HepG2 (cell line): Measurements from ENCODE around the gene CABP4. TPM values are rescaled to one million over a fixed set of nuclear protein-coding genes. Genes with fewer than 3 reads are reported as not detected.
A peak's percentile ranks its signal among the peaks of the same experiment; 100 is the strongest.

Source experiments
- CBX2 ChIP-seq, 2 experiments: fragments of 200-600 bp in 1 of 2; sonication (generic); formaldehyde crosslinking in 1 of 2; IDR thresholded peaks; 2 replicates each; pipeline versions ENCODE4 v1.7.0 to v1.8.1; 2018 to 2022; ENCODE audit warnings: low read depth in 2 of 2, low read length in 1 of 2, mild to moderate bottlenecking in 1 of 2, missing genetic modification reagents in 1 of 2
- MAFK ChIP-seq, 2 experiments: IDR thresholded peaks in 1 of 2; conservative IDR thresholded peaks in 1 of 2; 2 replicates each; pipeline ENCODE4 v1.6.1; 2011; ENCODE audit warnings: improper control_type of control experiment in 2 of 2, low read length in 2 of 2
- MEF2D ChIP-seq: sonication (generic); formaldehyde crosslinking; IDR thresholded peaks from 2 replicates; pipeline ENCODE4 v1.5.1; 2020; ENCODE audit warnings: mild to moderate bottlenecking, missing genetic modification reagents
- NFYB ChIP-seq: sonication (generic); formaldehyde crosslinking; IDR thresholded peaks from 2 replicates; pipeline ENCODE4 v1.4.0; 2020; ENCODE audit warnings: missing genetic modification reagents
- RAD21 ChIP-seq: fragments of 450-650 bp; formaldehyde crosslinking; IDR thresholded peaks from 2 replicates; pipeline ENCODE4 v1.5.0; 2020; ENCODE audit warnings: mild to moderate bottlenecking
- SRY ChIP-seq: sonication (generic); formaldehyde crosslinking; IDR thresholded peaks from 2 replicates; pipeline ENCODE4 v1.8.0; 2022; ENCODE audit warnings: mild to moderate bottlenecking, missing genetic modification reagents
- SYNCRIP ChIP-seq: fragments of 200-400 bp; formaldehyde crosslinking; IDR thresholded peaks from 2 replicates; pipeline ENCODE4 v1.6.1; 2018; ENCODE audit warnings: mild to moderate bottlenecking, low read depth, low read length; ENCODE audit not compliant: insufficient read depth
- ZFP37 ChIP-seq: sonication (generic); formaldehyde crosslinking; IDR thresholded peaks from 2 replicates; pipeline ENCODE4 v1.4.0; 2020; ENCODE audit warnings: missing genetic modification reagents, borderline replicate concordance
- ZNF205 ChIP-seq: IDR thresholded peaks from 2 replicates; pipeline ENCODE4 v1.6.1; 2018; ENCODE audit warnings: missing biosample characterization, missing genetic modification reagents
- polyA plus RNA-seq, 8 experiments: library from polyadenylated mRNA; depleted of rRNA in 3 of 8; stranded (reverse) in 7 of 8; unstranded in 1 of 8; fragments of >200 nt; fragmentation: Illumina TruSeq in 4 of 8; extraction: Trizol in 4 of 8; gene quantifications; 2 replicates each; pipeline versions ENCODE4 v1.2.1 to v1.2.3, GENCODE V29; 2011 to 2016; ENCODE audit warnings: low read depth in 4 of 8, missing spikeins in 1 of 8, mixed read lengths in 1 of 8; ENCODE audit not compliant: insufficient read depth in 1 of 8
- total RNA-seq, 5 experiments: library from RNA; depleted of rRNA; stranded (reverse); fragments of >200 nt; fragmentation: Illumina TruSeq; extraction: Trizol; gene quantifications; 2 replicates each; pipeline ENCODE4 v1.2.3, GENCODE V29; 2016; ENCODE audit warnings: low read depth in 1 of 5
- TF ChIP-seq, protein P1 (sequence below): sonication (generic); formaldehyde crosslinking; IDR thresholded peaks from 2 replicates; pipeline ENCODE4 v1.8.0; 2022; ENCODE audit warnings: low read depth, missing genetic modification reagents
- TF ChIP-seq, protein P2 (sequence below): sonication (generic); formaldehyde crosslinking; IDR thresholded peaks from 2 replicates; pipeline ENCODE4 v1.4.0; 2020; ENCODE audit warnings: mild to moderate bottlenecking, missing genetic modification reagents
- TF ChIP-seq, protein P3 (sequence below): sonication (generic); formaldehyde crosslinking; IDR thresholded peaks from 2 replicates; pipeline ENCODE4 v1.8.0; 2022; ENCODE audit warnings: mild to moderate bottlenecking, missing genetic modification reagents, moderate library complexity
- TF ChIP-seq, protein P4 (sequence below): sonication (generic); formaldehyde crosslinking; IDR thresholded peaks from 2 replicates; pipeline ENCODE4 v1.8.1; 2023; ENCODE audit warnings: mild to moderate bottlenecking, inconsistent platforms, moderate library complexity, missing genetic modification reagents, borderline replicate concordance
- TF ChIP-seq, protein P5 (sequence below): fragments of 450-650 bp; IDR thresholded peaks from 2 replicates; pipeline ENCODE4 v1.6.1; 2017
- TF ChIP-seq, protein P6 (sequence below): sonication (generic); formaldehyde crosslinking; IDR thresholded peaks from 2 replicates; pipeline ENCODE4 v1.8.0; 2022; ENCODE audit warnings: mild to moderate bottlenecking, missing genetic modification reagents, moderate library complexity

The CABP4 gene
- total and polyA plus RNA-seq, 2 of the 13 experiments (the other 11 are each of a cell fraction or from before 2014, with no cell fraction given), result not detected

DNA sequence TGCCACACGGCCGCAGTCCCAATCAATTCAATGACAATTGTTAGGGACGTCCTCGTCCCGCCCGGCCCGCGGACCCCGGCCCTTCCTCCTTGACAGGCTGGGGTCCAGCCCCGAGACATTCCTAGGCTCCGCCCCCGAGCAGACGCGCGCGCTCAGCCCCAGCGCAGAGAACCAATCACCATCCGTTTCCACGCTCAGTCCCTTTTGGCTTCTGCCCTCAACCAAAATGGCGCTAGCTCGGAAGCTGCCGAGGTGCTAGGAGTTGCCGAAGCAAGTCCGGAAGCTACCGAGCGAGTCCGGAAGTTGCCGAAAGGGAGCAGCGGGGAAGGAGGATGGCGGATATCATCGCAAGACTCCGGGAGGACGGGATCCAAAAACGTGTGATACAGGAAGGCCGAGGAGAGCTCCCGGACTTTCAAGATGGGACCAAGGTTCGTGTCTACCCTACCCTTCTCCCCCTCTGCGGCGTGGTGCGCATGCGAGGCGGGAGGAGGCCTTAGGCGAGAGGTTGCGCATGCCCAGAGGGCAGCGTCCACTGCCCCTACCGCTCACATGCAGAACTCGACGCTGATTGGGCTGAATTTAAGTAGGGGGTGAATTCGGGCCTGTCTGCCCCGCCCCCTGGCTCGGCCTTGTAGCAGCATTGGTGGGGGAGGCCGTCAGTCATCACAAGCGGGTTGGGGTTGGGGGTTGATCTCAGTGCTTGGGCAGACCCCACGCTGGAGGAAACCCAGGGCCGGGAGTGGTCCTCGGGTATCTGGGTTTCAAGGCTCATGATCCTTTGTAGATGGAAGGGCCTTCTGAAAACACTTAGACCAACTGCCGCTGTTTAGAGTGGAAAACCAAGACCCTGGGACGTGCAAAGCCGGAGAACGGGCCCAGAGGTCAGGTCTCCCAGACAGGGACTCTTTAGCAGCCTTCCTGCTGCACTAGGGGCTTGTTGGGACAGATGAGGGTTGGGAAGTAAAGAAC lies 28.0 kb downstream of the CABP4 start, which contains the start of gene AIP (continued):
- TF ChIP-seq, protein P1, sequence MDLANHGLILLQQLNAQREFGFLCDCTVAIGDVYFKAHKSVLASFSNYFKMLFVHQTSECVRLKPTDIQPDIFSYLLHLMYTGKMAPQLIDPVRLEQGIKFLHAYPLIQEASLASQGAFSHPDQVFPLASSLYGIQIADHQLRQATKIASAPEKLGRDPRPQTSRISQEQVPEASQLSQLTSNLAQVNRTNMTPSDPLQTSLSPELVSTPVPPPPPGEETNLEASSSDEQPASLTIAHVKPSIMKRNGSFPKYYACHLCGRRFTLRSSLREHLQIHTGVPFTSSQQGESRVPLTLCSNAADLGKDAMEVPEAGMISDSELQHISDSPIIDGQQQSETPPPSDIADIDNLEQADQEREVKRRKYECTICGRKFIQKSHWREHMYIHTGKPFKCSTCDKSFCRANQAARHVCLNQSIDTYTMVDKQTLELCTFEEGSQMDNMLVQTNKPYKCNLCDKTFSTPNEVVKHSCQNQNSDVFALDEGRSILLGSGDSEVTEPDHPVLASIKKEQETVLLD, result 0 out of 2 replicates have a peak, but pooled peaks have one; percentile 58
- no peak for TF ChIP-seq CBX2 (IDR thresholded peaks at IDR 0.05; ENCODE audit: low read depth, low read length)
- TF ChIP-seq CBX2 (CRISPR knock-in tag; IDR thresholded peaks at IDR 0.05; ENCODE audit: low read depth), result no peak
- peak; percentile 98 for TF ChIP-seq SRY (CRISPR knock-in tag)
- TF ChIP-seq SYNCRIP, result no peak
- no peak for TF ChIP-seq MAFK (conservative IDR thresholded peaks at IDR 0.05 in 1 of 2, IDR thresholded peaks at IDR 0.05 in 1 of 2; ENCODE audit: low read length in 2 of 2)
- TF ChIP-seq, protein P2, sequence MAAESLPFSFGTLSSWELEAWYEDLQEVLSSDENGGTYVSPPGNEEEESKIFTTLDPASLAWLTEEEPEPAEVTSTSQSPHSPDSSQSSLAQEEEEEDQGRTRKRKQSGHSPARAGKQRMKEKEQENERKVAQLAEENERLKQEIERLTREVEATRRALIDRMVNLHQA (CRISPR knock-in tag), result 0 out of 2 replicates have a peak, but pooled peaks have one; percentile 78
- TF ChIP-seq, protein P3, sequence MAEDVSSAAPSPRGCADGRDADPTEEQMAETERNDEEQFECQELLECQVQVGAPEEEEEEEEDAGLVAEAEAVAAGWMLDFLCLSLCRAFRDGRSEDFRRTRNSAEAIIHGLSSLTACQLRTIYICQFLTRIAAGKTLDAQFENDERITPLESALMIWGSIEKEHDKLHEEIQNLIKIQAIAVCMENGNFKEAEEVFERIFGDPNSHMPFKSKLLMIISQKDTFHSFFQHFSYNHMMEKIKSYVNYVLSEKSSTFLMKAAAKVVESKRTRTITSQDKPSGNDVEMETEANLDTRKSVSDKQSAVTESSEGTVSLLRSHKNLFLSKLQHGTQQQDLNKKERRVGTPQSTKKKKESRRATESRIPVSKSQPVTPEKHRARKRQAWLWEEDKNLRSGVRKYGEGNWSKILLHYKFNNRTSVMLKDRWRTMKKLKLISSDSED (CRISPR knock-in tag), result no peak
- TF ChIP-seq, protein P4, sequence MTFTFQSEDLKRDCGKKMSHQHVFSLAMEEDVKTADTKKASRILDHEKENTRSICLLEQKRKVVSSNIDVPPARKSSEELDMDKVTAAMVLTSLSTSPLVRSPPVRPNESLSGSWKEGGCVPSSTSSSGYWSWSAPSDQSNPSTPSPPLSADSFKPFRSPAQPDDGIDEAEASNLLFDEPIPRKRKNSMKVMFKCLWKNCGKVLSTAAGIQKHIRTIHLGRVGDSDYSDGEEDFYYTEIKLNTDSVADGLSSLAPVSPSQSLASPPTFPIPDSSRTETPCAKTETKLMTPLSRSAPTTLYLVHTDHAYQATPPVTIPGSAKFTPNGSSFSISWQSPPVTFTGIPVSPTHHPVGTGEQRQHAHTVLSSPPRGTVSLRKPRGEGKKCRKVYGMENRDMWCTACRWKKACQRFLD (CRISPR knock-in tag), result peak; percentile 99
- TF ChIP-seq, protein P5, sequence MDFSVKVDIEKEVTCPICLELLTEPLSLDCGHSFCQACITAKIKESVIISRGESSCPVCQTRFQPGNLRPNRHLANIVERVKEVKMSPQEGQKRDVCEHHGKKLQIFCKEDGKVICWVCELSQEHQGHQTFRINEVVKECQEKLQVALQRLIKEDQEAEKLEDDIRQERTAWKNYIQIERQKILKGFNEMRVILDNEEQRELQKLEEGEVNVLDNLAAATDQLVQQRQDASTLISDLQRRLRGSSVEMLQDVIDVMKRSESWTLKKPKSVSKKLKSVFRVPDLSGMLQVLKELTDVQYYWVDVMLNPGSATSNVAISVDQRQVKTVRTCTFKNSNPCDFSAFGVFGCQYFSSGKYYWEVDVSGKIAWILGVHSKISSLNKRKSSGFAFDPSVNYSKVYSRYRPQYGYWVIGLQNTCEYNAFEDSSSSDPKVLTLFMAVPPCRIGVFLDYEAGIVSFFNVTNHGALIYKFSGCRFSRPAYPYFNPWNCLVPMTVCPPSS, result no peak
- TF ChIP-seq MEF2D (CRISPR knock-in tag), result peak; percentile 97
- TF ChIP-seq ZFP37 (CRISPR knock-in tag), result peak; percentile 81; the same call in 1 of the 2 replicates
- peak; percentile 79 for TF ChIP-seq NFYB
- peak; percentile 79 for TF ChIP-seq ZNF205
- no peak for TF ChIP-seq RAD21 (CRISPR knock-in tag)
- TF ChIP-seq, protein P6, sequence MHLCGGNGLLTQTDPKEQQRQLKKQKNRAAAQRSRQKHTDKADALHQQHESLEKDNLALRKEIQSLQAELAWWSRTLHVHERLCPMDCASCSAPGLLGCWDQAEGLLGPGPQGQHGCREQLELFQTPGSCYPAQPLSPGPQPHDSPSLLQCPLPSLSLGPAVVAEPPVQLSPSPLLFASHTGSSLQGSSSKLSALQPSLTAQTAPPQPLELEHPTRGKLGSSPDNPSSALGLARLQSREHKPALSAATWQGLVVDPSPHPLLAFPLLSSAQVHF (CRISPR knock-in tag), result peak; percentile 89
